PC-3 (cell line): ENCODE measurements around the gene PPARD.

Source experiments
- CTCF ChIP-seq: fragments of 300-600 bp; sonication (generic); conservative IDR thresholded peaks from 2 replicates; pipeline ENCODE4 v1.5.1; 2017; ENCODE audit warnings: antibody characterized with exemption, low read depth, mild to moderate bottlenecking, low read length
- EZH2 ChIP-seq: fragments of 300-600 bp; sonication (generic); IDR thresholded peaks from one replicate; pipeline ENCODE4 v1.6.1; 2017; ENCODE audit warnings: antibody characterized with exemption, mild to moderate bottlenecking, low read length; ENCODE audit not compliant: unreplicated experiment

DNA sequence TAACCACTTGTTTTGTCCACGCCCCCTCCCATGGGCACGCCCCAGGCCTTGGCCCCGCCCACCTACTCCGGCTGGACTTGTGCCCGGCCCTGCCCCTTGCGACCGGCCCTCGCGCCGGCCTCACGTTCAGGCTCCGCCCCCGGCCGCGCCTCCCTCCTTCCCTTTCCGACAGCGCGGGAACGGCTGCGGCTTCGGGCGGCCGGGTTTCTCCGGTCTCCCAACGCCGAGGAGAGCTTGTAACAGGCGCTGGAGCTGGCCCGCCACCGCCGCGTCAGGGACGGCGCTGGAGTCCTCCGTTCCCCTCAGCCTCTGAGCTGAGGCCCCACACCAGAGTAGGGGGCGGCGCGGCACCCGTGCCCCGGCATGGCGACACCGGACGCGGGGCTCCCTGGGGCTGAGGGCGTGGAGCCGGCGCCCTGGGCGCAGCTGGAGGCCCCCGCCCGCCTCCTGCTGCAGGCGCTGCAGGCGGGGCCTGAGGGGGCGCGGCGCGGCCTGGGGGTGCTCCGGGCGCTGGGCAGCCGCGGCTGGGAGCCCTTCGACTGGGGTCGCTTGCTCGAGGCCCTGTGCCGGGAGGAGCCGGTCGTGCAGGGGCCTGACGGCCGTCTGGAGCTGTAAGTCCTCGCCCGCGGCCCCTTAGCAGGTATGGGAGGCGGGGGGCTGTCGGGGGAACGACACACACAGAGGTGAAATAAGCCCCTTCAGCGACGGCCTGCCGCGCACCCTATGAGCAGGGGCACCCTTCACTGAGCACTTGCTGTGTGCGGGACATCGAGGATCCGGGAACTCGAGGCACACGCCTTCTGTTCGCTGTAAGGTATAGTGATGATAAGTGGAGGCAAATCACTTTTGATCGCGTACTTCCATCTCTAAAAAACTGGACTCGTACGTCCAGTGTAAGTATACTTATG is 110.1 kb downstream of the PPARD start, which contains the start of gene FANCE:
- TF ChIP-seq CTCF: no peak
- no peak for TF ChIP-seq EZH2
